Progenitor cell of endocrine pancreas (in vitro differentiated cells): Measurements from ENCODE around the gene UBE2R2. TPM values are rescaled to one million over a fixed set of nuclear protein-coding genes. Genes with fewer than 3 reads are reported as not detected.
"Not testable (repeated sequence)": the region's sequence is repeated elsewhere in the genome, so short reads cannot be mapped to it uniquely, and the experiment has no call there.

Source experiments
- DNase-seq: peaks from one replicate; pipeline ENCODE4 v3.0.0; 2021; ENCODE audit warnings: low spot score; ENCODE audit not compliant: unreplicated experiment
- H3K27ac Mint-ChIP-seq: 2 replicates; pipeline ENCODE4 v1.8.0; 2021; ENCODE audit warnings: mild to moderate bottlenecking, moderate library complexity, mixed read lengths
- H3K27me3 Mint-ChIP-seq: 2 replicates; pipeline ENCODE4 v1.8.0; 2021; ENCODE audit warnings: mixed read lengths
- H3K36me3 Mint-ChIP-seq: 2 replicates; pipeline ENCODE4 v1.8.0; 2022; ENCODE audit warnings: mixed read lengths; ENCODE audit not compliant: insufficient read depth
- H3K4me1 Mint-ChIP-seq: 2 replicates; pipeline ENCODE4 v1.8.0; 2021; ENCODE audit warnings: low read depth, mixed read lengths
- H3K4me3 Mint-ChIP-seq: 2 replicates; pipeline ENCODE4 v1.8.0; 2021; ENCODE audit warnings: low read depth, mild to moderate bottlenecking, moderate library complexity, mixed read lengths
- H3K9me3 Mint-ChIP-seq: 2 replicates; pipeline ENCODE4 v1.8.0; 2021; ENCODE audit warnings: low read depth, mixed read lengths
- total RNA-seq: library from RNA; stranded (reverse); gene quantifications from 2 replicates; pipeline ENCODE4 v1.2.1, GENCODE V29; 2021
- TF ChIP-seq, protein P1 (sequence below): fragments of 200-600 bp; sonication (generic); IDR thresholded peaks from one replicate; pipeline ENCODE4 v1.5.0; 2021; ENCODE audit warnings: antibody characterized with exemption, mild to moderate bottlenecking; ENCODE audit not compliant: unreplicated experiment

UBE2R2 gene
- total RNA-seq, 1 donor from 2014 or later, result 72.8 TPM

DNA sequence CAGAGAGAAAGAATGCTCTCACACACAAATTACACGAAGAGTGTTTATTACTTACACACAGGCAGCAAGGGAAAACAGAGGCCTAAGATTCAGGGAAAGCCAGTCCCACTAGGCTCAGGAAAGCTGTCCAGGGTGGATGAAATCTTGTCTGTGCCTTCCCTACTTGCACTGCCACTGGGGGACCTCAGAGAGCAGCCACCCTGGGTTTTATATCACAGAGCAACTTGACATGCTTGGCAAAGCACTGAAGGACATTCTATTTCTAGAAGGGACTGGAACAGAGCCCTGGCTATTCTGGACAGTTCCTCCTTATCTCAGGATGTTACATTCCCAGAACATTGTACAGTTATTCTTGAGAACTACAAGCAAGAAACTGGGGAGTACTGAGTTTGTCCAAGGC is 29.1 kb upstream of the UBE2R2 start:
- no peak overlapping the region for H3K27ac Mint-ChIP-seq
- no peaks in the 10 kb centered on the region for H3K36me3 Mint-ChIP-seq
- TF ChIP-seq, protein P1, sequence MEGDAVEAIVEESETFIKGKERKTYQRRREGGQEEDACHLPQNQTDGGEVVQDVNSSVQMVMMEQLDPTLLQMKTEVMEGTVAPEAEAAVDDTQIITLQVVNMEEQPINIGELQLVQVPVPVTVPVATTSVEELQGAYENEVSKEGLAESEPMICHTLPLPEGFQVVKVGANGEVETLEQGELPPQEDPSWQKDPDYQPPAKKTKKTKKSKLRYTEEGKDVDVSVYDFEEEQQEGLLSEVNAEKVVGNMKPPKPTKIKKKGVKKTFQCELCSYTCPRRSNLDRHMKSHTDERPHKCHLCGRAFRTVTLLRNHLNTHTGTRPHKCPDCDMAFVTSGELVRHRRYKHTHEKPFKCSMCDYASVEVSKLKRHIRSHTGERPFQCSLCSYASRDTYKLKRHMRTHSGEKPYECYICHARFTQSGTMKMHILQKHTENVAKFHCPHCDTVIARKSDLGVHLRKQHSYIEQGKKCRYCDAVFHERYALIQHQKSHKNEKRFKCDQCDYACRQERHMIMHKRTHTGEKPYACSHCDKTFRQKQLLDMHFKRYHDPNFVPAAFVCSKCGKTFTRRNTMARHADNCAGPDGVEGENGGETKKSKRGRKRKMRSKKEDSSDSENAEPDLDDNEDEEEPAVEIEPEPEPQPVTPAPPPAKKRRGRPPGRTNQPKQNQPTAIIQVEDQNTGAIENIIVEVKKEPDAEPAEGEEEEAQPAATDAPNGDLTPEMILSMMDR, result no peak
- no peaks in the 10 kb centered on the region for H3K27me3 Mint-ChIP-seq
- H3K4me1 Mint-ChIP-seq, result no peaks in the 10 kb centered on the region
- peaks cover 3% of the 10 kb centered on the region for H3K9me3 Mint-ChIP-seq
- no peak overlapping the region for H3K4me3 Mint-ChIP-seq
- DNase-seq, result no peak

DNA sequence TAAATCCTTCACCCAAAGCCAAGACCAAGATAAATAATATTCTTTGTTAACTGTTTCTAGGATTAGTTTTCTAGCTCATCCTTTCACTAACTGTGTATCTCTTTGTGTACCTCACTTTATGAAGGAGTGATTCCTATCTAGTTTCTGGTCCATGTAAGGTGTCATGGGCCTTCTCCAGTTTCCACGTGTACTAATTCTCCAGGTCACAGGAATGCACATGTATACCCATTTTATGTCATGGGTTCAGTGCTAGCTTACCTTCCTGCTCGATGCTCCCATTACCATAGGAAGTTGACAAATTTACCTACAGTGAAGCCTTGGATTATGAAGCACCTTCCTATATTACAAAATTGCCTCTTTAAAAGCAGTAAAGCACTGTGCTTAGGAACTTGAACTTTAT is 27.5 kb upstream of the UBE2R2 start:
- H3K9me3 Mint-ChIP-seq, H3K27me3 Mint-ChIP-seq, H3K27ac Mint-ChIP-seq, H3K4me3 Mint-ChIP-seq, DNase-seq, H3K36me3 Mint-ChIP-seq, H3K4me1 Mint-ChIP-seq: not testable (repeated sequence)

DNA sequence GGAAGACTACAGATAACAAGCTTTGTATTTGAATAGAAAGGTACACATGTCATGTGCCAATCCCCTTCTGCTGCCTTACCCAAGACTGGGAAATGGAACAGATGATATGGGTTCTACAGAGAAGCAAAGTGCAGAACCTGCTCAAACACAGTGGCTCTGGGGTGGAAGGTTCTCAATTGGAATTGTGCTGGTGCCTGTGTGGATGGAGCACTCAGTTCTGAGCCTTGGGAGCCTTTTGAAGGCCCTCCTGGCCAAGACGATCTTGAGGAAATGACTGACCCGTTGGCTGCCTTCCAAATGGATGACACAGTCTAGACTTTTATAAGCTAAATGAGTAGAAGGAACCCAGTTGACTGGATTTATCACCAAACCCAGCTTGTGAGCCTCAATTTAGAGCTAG is 25.8 kb upstream of the UBE2R2 start:
- Mint-ChIP-seq H3K4me1 (peaks cover 2% of the 10 kb centered on the region), H3K9me3 (no peaks in the 10 kb centered on the region), H3K27me3 (peaks cover 5% of the 10 kb centered on the region), H3K36me3 (no peaks in the 10 kb centered on the region), H3K27ac (no peak overlapping the region), H3K4me3 (no peak overlapping the region)
- DNase-seq, result no peak
- TF ChIP-seq, protein P1, result no peak

DNA sequence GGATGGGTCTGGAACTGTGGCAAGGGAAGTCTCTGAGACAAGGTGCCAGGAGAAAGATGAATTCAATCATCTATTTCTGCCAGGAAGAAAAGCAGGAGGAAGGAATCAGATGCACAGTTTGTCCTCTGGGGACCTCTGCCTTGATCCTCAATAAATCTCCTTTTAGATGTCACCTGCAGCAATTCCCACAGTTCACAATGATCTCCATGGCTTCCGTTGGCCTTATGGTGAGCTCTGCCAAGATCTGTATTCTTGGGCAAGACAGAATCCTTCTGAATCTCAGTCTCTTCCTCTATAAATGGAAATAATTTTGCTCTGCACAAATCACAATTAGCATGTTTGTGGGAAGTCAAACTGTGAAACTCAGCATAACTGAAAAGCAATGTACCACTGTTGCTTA is 23.5 kb upstream of the UBE2R2 start:
- H3K36me3 Mint-ChIP-seq, H3K27ac Mint-ChIP-seq, H3K4me3 Mint-ChIP-seq, H3K27me3 Mint-ChIP-seq, DNase-seq, H3K9me3 Mint-ChIP-seq, H3K4me1 Mint-ChIP-seq: not testable (repeated sequence)

DNA sequence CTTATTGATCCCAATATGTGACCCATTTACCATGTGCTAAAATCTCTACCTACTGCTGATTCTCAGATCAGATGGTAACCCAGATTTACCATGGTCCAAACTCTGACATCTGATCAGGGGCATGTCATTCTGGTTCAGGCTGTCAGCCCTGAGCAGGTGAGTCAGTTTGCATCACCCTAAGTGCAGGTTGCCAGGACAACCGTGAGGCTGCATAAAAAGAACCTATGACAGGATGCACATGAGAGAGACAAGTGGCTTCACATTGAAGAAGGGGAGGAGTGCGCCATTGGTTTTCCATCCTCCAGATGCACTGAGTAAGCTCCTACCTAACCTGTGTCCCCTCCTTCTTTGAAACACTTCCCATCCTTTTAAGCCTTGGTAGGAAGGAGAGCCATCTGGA is 22.4 kb upstream of the UBE2R2 start:
- no peak overlapping the region for H3K4me3 Mint-ChIP-seq
- no peak for DNase-seq
- no peaks in the 10 kb centered on the region for H3K36me3 Mint-ChIP-seq
- H3K9me3 Mint-ChIP-seq, result no peaks in the 10 kb centered on the region
- TF ChIP-seq, protein P1, result no peak
- no peak overlapping the region for H3K27ac Mint-ChIP-seq
- H3K4me1 Mint-ChIP-seq, result peaks cover 2% of the 10 kb centered on the region
- peaks cover 5% of the 10 kb centered on the region for H3K27me3 Mint-ChIP-seq

DNA sequence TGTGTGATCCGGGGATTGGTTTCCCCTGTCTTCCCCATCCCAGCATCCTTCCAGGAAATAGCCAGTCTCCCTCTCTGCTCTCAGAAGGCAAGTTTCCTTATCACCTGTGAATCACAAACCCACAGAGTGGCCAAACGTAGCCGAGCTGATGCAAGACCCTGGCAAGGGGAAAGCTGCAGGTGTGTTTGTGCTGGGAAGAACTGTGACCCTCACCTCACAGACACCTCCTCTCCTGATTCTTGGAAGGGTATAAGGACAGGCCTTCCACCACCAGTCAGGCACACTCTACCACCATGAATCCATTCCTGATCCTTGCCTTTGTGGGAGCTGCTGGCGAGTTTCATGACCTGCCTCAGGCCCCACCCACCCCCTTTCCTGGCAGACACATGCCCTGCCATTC is 21.7 kb upstream of the UBE2R2 start, which contains the start of gene PRSS3:
Gene PRSS3 (plus strand): TSS at position 281 of the 400 bp plus-strand sequence. CDS start 13 bp downstream, at position 294.
- peaks cover 2% of the 10 kb centered on the region for H3K4me1 Mint-ChIP-seq
- peaks cover 5% of the 10 kb centered on the region for H3K27me3 Mint-ChIP-seq
- no peak within 1 kb of the TSS for H3K27ac Mint-ChIP-seq
- H3K9me3 Mint-ChIP-seq, result no peaks in the 10 kb centered on the region
- TF ChIP-seq, protein P1, result no peak
- no peaks in the 10 kb centered on the region for H3K36me3 Mint-ChIP-seq
- DNase-seq, result no peak
- H3K4me3 Mint-ChIP-seq, result no peak within 1 kb of the TSS
